K562 treated with DMSO at 1 percent for 48 hours (cell line): ENCODE results near the gene LIN7C. TPM values are rescaled to one million over a fixed set of nuclear protein-coding genes. Genes with fewer than 3 reads are reported as not detected.

Source experiments
- total RNA-seq: library from RNA; unstranded; fragments of 300-600 nt; gene quantifications from 2 replicates; pipeline ENCODE4 v1.2.3, GENCODE V29; 2022; ENCODE audit warnings: low replicate concordance; ENCODE audit errors: extremely low read depth

Gene LIN7C
- not detected in 2 replicates for total RNA-seq

GRCh38 chr11:27506200-27507182 is at the start of gene LIN7C:
LIN7C (minus strand) TSS chr11:27506769; CDS start chr11:27506752, 17 bp downstream.

GRCh38 chr11:27472398-27473016 is 34.1 kb downstream of the LIN7C start, which contains the start of gene LGR4:
LGR4 (minus strand) TSS chr11:27472790; CDS start chr11:27472302, 488 bp downstream.

Other genes with a start within 250 kb of the LIN7C start
- not detected in 2 replicates for gene CCDC34, start 143.6 kb downstream of the LIN7C start, total RNA-seq
- gene LGR4, start 34.0 kb downstream of the LIN7C start, total RNA-seq = not detected in 2 replicates
- gene BDNF, start 193.7 kb upstream of the LIN7C start, total RNA-seq = not detected in 2 replicates